ENCODE results near the gene CAMTA1. TPM values are rescaled to one million over a fixed set of nuclear protein-coding genes. Genes with fewer than 3 reads are reported as not detected.

Gene CAMTA1
- total and polyA plus RNA-seq, 9 of the 15 experiments (the other 6 are each of a cell fraction or from before 2014, with no cell fraction given) = 43.9 to 161 (median 65.9) TPM

DNA sequence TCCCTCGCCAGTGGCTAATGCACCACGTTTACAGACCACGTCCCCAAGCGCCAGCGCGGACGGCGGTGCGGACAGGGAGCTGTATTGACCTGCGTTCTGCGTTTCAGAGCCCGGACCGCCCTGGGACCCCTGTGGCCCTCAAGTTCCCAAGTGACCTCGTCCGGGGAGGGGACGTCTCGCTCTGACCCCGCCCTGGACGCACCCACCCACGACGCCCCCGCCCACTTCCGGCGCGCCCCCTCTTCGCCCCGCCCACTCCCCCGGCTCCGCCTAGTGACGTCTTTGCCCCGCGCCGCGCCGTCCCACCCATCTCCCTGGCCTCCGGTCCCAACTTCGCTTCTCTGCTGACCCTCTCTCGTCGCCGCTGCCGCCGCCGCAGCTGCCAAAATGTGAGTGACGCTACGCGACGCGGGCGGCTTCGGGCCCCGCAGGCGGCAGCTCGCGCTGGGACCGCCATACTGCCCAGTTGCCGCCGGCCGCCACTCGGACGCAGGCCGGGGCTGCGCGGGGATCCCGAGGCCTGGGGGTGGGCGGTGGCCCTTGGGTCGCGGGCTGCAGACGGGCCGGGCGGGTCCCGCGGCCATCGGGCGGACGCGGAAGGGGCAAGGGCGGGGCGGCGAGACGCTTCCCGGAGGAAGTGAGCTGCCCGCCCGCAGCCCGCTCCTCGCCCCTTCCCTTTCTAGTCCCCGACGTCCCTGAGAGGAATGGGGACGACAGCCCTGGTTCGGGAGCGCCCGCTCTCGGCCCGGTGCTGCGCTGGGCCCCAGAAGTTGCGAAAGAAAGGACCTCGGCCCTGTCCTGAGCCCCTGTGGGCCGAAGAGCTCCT, 986.0 kb downstream of the CAMTA1 start, which contains the start of gene VAMP3 (continued):
- TF ChIP-seq ARID1B (IDR thresholded peaks at IDR 0.05) (no peak), FOXP1 (CRISPR knock-in tag; IDR thresholded peaks at IDR 0.05) (peak; percentile 11; the same call in 1 of the 2 replicates), XRCC3 (IDR thresholded peaks at IDR 0.05) (no peak), MYC (IDR thresholded peaks at IDR 0.05; ENCODE audit: low read depth, low read length) (peak; percentile 33; the same call in 1 of the 2 replicates), MYC (CRISPR knock-in tag; IDR thresholded peaks at IDR 0.05; ENCODE audit: borderline replicate concordance, low read depth) (no peak), ZNF764 (CRISPR knock-in tag; IDR thresholded peaks at IDR 0.05; ENCODE audit: low read depth) (no peak), HMGN3 (IDR thresholded peaks at IDR 0.05; ENCODE audit: borderline replicate concordance, extremely low read depth, insufficient read length, low read depth, low read length) (peak; percentile 67), KDM2B (CRISPR knock-in tag; IDR thresholded peaks at IDR 0.05) (0 out of 2 replicates have a peak, but pooled peaks have one; percentile 11), ZNF76 (CRISPR knock-in tag; IDR thresholded peaks at IDR 0.05; ENCODE audit: borderline replicate concordance) (no peak), RB1 (IDR thresholded peaks at IDR 0.05; ENCODE audit: low read depth) (peak; percentile 56), XRCC5 (IDR thresholded peaks at IDR 0.05; ENCODE audit: low read depth, low read length) (no peak), NFRKB (IDR thresholded peaks at IDR 0.05; ENCODE audit: low read depth) (no peak), ATF7 (IDR thresholded peaks at IDR 0.05) (no peak; the same call in 1 of the 2 replicates), PTBP1 (IDR thresholded peaks at IDR 0.05; ENCODE audit: low read depth, low read length) (no peak), MCM3 (IDR thresholded peaks at IDR 0.05) (no peak), U2AF2 (optimal IDR thresholded peaks at IDR 0.05; ENCODE audit: low read depth, low read length) (no peak), RBFOX2 (IDR thresholded peaks at IDR 0.05; ENCODE audit: low read depth, low read length) (peak; percentile 87), HNRNPH1 (optimal IDR thresholded peaks at IDR 0.05; ENCODE audit: low read depth, low read length) (no peak), HNRNPL (IDR thresholded peaks at IDR 0.05; ENCODE audit: low read depth, low read length) (no peak), HCFC1 (IDR thresholded peaks at IDR 0.05; ENCODE audit: low read depth, low read length) (peak; percentile 74)
- TF ChIP-seq, protein P1, sequence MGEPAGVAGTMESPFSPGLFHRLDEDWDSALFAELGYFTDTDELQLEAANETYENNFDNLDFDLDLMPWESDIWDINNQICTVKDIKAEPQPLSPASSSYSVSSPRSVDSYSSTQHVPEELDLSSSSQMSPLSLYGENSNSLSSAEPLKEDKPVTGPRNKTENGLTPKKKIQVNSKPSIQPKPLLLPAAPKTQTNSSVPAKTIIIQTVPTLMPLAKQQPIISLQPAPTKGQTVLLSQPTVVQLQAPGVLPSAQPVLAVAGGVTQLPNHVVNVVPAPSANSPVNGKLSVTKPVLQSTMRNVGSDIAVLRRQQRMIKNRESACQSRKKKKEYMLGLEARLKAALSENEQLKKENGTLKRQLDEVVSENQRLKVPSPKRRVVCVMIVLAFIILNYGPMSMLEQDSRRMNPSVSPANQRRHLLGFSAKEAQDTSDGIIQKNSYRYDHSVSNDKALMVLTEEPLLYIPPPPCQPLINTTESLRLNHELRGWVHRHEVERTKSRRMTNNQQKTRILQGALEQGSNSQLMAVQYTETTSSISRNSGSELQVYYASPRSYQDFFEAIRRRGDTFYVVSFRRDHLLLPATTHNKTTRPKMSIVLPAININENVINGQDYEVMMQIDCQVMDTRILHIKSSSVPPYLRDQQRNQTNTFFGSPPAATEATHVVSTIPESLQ (CRISPR knock-in tag; IDR thresholded peaks at IDR 0.05) = no peak
- TF ChIP-seq, protein P2, sequence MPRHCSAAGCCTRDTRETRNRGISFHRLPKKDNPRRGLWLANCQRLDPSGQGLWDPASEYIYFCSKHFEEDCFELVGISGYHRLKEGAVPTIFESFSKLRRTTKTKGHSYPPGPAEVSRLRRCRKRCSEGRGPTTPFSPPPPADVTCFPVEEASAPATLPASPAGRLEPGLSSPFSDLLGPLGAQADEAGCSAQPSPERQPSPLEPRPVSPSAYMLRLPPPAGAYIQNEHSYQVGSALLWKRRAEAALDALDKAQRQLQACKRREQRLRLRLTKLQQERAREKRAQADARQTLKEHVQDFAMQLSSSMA (CRISPR knock-in tag; IDR thresholded peaks at IDR 0.05) = no peak
- TF ChIP-seq, protein P3, sequence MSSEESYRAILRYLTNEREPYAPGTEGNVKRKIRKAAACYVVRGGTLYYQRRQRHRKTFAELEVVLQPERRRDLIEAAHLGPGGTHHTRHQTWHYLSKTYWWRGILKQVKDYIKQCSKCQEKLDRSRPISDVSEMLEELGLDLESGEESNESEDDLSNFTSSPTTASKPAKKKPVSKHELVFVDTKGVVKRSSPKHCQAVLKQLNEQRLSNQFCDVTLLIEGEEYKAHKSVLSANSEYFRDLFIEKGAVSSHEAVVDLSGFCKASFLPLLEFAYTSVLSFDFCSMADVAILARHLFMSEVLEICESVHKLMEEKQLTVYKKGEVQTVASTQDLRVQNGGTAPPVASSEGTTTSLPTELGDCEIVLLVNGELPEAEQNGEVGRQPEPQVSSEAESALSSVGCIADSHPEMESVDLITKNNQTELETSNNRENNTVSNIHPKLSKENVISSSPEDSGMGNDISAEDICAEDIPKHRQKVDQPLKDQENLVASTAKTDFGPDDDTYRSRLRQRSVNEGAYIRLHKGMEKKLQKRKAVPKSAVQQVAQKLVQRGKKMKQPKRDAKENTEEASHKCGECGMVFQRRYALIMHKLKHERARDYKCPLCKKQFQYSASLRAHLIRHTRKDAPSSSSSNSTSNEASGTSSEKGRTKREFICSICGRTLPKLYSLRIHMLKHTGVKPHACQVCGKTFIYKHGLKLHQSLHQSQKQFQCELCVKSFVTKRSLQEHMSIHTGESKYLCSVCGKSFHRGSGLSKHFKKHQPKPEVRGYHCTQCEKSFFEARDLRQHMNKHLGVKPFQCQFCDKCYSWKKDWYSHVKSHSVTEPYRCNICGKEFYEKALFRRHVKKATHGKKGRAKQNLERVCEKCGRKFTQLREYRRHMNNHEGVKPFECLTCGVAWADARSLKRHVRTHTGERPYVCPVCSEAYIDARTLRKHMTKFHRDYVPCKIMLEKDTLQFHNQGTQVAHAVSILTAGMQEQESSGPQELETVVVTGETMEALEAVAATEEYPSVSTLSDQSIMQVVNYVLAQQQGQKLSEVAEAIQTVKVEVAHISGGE (CRISPR knock-in tag; IDR thresholded peaks at IDR 0.05) = peak in 1 of 3 experiments; percentile 61; a peak in 2 of 6 replicates
